Progenitor cell of endocrine pancreas (in vitro differentiated cells): ENCODE results near the gene CRADD. TPM values are rescaled to one million over a fixed set of nuclear protein-coding genes. Genes with fewer than 3 reads are reported as not detected.

Experiments used
- DNase-seq: peaks from one replicate; pipeline ENCODE4 v3.0.0; 2021; ENCODE audit warnings: low spot score; ENCODE audit not compliant: unreplicated experiment
- H3K27ac Mint-ChIP-seq: 2 replicates; pipeline ENCODE4 v1.8.0; 2021; ENCODE audit warnings: mild to moderate bottlenecking, moderate library complexity, mixed read lengths
- H3K27me3 Mint-ChIP-seq: 2 replicates; pipeline ENCODE4 v1.8.0; 2021; ENCODE audit warnings: mixed read lengths
- H3K36me3 Mint-ChIP-seq: 2 replicates; pipeline ENCODE4 v1.8.0; 2022; ENCODE audit warnings: mixed read lengths; ENCODE audit not compliant: insufficient read depth
- H3K4me1 Mint-ChIP-seq: 2 replicates; pipeline ENCODE4 v1.8.0; 2021; ENCODE audit warnings: low read depth, mixed read lengths
- H3K4me3 Mint-ChIP-seq: 2 replicates; pipeline ENCODE4 v1.8.0; 2021; ENCODE audit warnings: low read depth, mild to moderate bottlenecking, moderate library complexity, mixed read lengths
- H3K9me3 Mint-ChIP-seq: 2 replicates; pipeline ENCODE4 v1.8.0; 2021; ENCODE audit warnings: low read depth, mixed read lengths
- total RNA-seq: library from RNA; stranded (reverse); gene quantifications from 2 replicates; pipeline ENCODE4 v1.2.1, GENCODE V29; 2021
- TF ChIP-seq, protein P1 (sequence below): fragments of 200-600 bp; sonication (generic); IDR thresholded peaks from one replicate; pipeline ENCODE4 v1.5.0; 2021; ENCODE audit warnings: antibody characterized with exemption, mild to moderate bottlenecking; ENCODE audit not compliant: unreplicated experiment

CRADD gene
- total RNA-seq, 1 donor from 2014 or later = 11.7 TPM

DNA sequence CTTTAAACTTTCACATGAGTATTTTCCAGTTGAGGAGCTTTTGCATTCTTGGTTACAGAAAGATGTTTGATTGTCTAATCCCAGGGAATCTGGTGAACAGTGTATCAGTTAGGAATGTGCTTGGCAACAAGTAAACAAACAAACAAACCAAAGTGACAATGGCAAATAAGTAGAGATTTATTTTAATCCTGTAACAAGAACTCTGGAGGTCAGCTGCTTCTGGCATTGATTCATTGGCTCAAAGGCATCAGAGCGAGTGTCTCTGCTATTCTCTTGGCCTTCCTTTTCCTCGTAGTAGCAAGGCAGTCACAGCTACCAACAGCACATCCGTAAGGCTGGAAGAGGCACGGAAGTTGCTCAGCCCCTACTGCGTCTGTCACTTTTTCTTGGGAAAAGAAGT is 37.2 kb downstream of the CRADD start:
- Mint-ChIP-seq H3K4me3 (no peak overlapping the region), H3K36me3 (peaks cover 6% of the 10 kb centered on the region), H3K9me3 (peaks cover 20% of the 10 kb centered on the region), H3K27me3 (no peaks in the 10 kb centered on the region), H3K27ac (no peak overlapping the region), H3K4me1 (peaks cover 2% of the 10 kb centered on the region)
- TF ChIP-seq, protein P1, sequence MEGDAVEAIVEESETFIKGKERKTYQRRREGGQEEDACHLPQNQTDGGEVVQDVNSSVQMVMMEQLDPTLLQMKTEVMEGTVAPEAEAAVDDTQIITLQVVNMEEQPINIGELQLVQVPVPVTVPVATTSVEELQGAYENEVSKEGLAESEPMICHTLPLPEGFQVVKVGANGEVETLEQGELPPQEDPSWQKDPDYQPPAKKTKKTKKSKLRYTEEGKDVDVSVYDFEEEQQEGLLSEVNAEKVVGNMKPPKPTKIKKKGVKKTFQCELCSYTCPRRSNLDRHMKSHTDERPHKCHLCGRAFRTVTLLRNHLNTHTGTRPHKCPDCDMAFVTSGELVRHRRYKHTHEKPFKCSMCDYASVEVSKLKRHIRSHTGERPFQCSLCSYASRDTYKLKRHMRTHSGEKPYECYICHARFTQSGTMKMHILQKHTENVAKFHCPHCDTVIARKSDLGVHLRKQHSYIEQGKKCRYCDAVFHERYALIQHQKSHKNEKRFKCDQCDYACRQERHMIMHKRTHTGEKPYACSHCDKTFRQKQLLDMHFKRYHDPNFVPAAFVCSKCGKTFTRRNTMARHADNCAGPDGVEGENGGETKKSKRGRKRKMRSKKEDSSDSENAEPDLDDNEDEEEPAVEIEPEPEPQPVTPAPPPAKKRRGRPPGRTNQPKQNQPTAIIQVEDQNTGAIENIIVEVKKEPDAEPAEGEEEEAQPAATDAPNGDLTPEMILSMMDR = no peak
- DNase-seq = no peak

DNA sequence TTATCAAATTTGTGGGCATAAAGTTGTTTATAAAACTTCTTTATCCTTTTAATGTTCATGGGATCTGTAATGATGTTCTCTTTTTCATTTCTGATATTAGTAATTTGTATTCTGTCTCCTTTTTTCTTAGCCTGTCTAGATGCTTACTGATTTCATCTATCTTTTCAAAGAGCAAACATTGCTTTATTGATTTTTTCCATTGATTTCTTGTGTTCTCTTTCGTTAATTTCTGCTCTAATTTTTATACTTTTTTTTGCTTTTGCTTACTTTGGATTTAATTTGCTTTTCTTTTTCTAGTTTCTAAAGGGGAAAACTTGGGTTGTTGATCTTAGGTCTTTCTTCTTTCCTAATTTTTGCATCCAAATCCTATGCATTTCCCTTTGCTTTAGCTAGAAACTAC is 42.5 kb downstream of the CRADD start:
- H3K27me3 Mint-ChIP-seq = no peaks in the 10 kb centered on the region
- TF ChIP-seq, protein P1 = no peak
- H3K4me1 Mint-ChIP-seq = peaks cover 3% of the 10 kb centered on the region
- H3K27ac Mint-ChIP-seq = no peak overlapping the region
- no peak overlapping the region for H3K4me3 Mint-ChIP-seq
- peaks cover 32% of the 10 kb centered on the region for H3K9me3 Mint-ChIP-seq
- no peak for DNase-seq
- peaks cover 6% of the 10 kb centered on the region for H3K36me3 Mint-ChIP-seq

DNA sequence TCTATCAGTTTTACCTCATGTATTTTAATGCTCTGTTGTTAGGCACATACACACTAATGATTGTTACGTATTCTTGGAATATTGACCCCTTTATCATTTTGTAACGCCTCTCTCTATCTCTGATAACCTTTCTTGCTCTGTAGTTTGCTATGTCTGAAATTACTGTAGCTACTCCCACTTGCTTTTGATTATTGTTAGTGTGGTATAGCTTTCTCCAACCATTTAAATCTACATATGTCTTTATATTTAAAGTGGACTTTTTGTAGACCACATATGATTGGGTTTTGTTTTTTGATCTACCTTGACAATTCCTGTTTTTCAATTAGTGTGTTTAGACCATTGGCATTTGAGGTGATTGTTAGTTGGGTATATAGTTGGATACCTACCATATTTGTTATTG is 43.4 kb downstream of the CRADD start:
- Mint-ChIP-seq H3K27me3 (no peaks in the 10 kb centered on the region), H3K36me3 (peaks cover 6% of the 10 kb centered on the region), H3K4me3 (no peak overlapping the region), H3K4me1 (peaks cover 3% of the 10 kb centered on the region), H3K9me3 (peaks cover 32% of the 10 kb centered on the region), H3K27ac (no peak overlapping the region)
- DNase-seq = no peak
- TF ChIP-seq, protein P1 = no peak

DNA sequence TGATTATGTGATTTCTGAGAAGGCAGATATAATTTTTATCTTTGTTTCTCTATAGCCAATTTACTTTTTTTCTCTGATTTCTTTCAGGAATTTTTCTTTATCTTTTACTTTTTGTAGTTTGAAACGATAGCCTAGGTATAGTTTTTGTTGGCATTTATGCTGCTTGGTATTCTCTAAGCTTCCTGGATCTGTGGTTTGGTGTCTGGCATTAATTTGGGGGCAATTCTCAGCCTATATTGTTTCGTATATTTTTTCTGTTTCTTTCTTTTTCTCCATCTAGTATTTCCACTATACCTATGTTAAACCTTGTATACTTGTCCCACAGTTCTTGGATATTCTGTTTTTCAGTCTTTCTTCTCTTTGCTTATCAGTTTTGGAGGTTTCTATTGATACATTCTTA is 45.0 kb downstream of the CRADD start:
- TF ChIP-seq, protein P1 = no peak
- peaks cover 32% of the 10 kb centered on the region for H3K9me3 Mint-ChIP-seq
- peaks cover 6% of the 10 kb centered on the region for H3K36me3 Mint-ChIP-seq
- H3K27me3 Mint-ChIP-seq = no peaks in the 10 kb centered on the region
- DNase-seq = no peak
- H3K4me1 Mint-ChIP-seq = peaks cover 3% of the 10 kb centered on the region
- H3K4me3 Mint-ChIP-seq = no peak overlapping the region
- H3K27ac Mint-ChIP-seq = no peak overlapping the region

DNA sequence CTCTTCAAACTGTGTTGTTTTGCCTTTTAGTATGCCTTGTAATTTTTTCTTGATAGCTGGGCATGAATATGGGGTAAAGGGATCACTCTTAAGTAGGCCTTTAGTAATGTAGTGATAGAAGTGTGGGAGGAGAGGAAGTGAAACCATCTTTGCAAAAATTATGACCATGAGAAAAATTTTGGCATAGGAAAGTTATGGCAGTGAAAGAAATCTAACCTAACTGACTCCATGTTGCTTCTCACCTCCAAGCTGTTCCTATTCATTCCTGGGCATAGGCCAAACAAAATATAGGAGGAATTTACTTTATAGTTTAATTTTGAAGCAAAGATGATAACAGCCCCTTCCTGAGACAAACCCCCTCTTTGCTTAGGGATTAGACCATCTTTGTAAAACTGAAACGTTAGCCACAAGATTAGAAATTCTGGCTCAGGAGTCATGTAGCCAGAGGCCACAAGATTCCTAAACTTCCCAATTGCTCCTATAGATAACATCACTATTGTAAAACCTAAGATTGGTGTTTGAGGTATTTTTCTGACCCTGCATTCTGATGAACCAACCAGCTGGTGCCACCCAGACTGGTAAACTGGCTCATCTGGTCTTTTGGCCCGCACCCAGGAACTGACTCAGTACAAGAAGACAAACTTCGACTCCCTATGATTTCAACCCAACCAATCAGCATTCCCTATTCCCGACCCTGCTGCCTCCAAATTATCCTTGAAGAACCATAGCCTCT is 45.8 kb downstream of the CRADD start:
- TF ChIP-seq, protein P1 = no peak
- Mint-ChIP-seq H3K36me3 (peaks cover 3% of the 10 kb centered on the region), H3K27me3 (no peaks in the 10 kb centered on the region), H3K27ac (no peak overlapping the region), H3K9me3 (peaks cover 27% of the 10 kb centered on the region), H3K4me3 (no peak overlapping the region), H3K4me1 (peaks cover 5% of the 10 kb centered on the region)
- no peak for DNase-seq
